ENCODE results near the gene LAMA2.

- TF ChIP-seq CTCF (IDR thresholded peaks at IDR 0.05) (no peak), EP300 (IDR thresholded peaks at IDR 0.05) (no peak)
These were observed 370.8 kb downstream of the LAMA2 start for GRCh38 chr6:129253727-129254126.
